Astrocyte of the cerebellum (primary cell): ENCODE results near the gene SMAP2.

Experiments
- DNase-seq: peaks from one replicate; pipeline ENCODE4 v3.0.0-alpha.2; 2011; ENCODE audit warnings: low read depth
- H3K4me3 ChIP-seq: 2 replicates; pipeline ENCODE4 v1.5.1; 2011; ENCODE audit warnings: mild to moderate bottlenecking, low read depth, low read length, moderate library complexity
- CTCF ChIP-seq: IDR thresholded peaks from 2 replicates; pipeline ENCODE4 v1.5.1; 2012; ENCODE audit warnings: low read length, low read depth, moderate library complexity, mild to moderate bottlenecking; ENCODE audit errors: missing control alignments
- in situ Hi-C: cut with HindIII; loops from 2 replicates; pipeline ENCODE4 v1.10.0; 2017; ENCODE audit warnings: low sequenced_read_pairs

Gene SMAP2

GRCh38 chr1:40404670-40405462, 31.3 kb downstream of the SMAP2 start:
- TF ChIP-seq CTCF: peak; percentile 69
- peak; percentile 60 for DNase-seq
- in situ Hi-C loops: no loop called here
- H3K4me3 ChIP-seq: no peak overlapping the region

- in situ Hi-C loops: no loop called here
These were observed 32.3 kb downstream of the SMAP2 start for GRCh38 chr1:40405812-40406211.

GRCh38 chr1:40407453-40407852, 33.9 kb downstream of the SMAP2 start:
- in situ Hi-C loops: no loop called here
- DNase-seq: no peak
- H3K4me3 ChIP-seq: no peak overlapping the region
- TF ChIP-seq CTCF: no peak

More at GRCh38 chr1:40405812-40406211, 32.3 kb downstream of the SMAP2 start:
- H3K4me3 ChIP-seq: no peak overlapping the region
- DNase-seq: no peak
- TF ChIP-seq CTCF: no peak

- no peak for DNase-seq
- no peak for TF ChIP-seq CTCF
- in situ Hi-C loops: no loop called here
- no peak overlapping the region for H3K4me3 ChIP-seq
These were observed 35.9 kb downstream of the SMAP2 start for GRCh38 chr1:40409467-40409866.

GRCh38 chr1:40411294-40411693, 37.8 kb downstream of the SMAP2 start:
- no peak for DNase-seq
- no peak overlapping the region for H3K4me3 ChIP-seq
- TF ChIP-seq CTCF: no peak
- in situ Hi-C loops: no loop called here

- in situ Hi-C loops: no loop called here
- no peak for TF ChIP-seq CTCF
- DNase-seq: no peak
- no peak overlapping the region for H3K4me3 ChIP-seq
These were observed 38.3 kb downstream of the SMAP2 start for GRCh38 chr1:40411843-40412242.
